ENCODE results near the gene MAP3K10. TPM values are rescaled to one million over a fixed set of nuclear protein-coding genes. Genes with fewer than 3 reads are reported as not detected.

MAP3K10 gene
- total RNA-seq, 2 donors from 2014 or later, result 35.2 to 39.3 TPM

GRCh38 chr19:40223135-40223822, 32.1 kb downstream of the MAP3K10 start:
- no peak overlapping the region for H3K9ac ChIP-seq (ENCODE audit: extremely low read depth, low read length, poor library complexity, severe bottlenecking)
- WGBS, 2 experiments (ENCODE audit: insufficient coverage in 1 of 2, insufficient read length in 1 of 2), result 75 to 92% methylated on average over 26 to 48 of the region's 48 CpGs
- no peak for TF ChIP-seq CTCF (conservative IDR thresholded peaks at IDR 0.05)
- H3K4me3 Mint-ChIP-seq, result no peak overlapping the region
- peaks cover 4% of the 10 kb centered on the region for H3K9me3 Mint-ChIP-seq
- no peaks in the 10 kb centered on the region for H3K4me1 ChIP-seq (ENCODE audit: control insufficient read depth, insufficient read depth, low read length)
- peak; percentile 95 for DNase-seq
- peaks cover 71% of the 10 kb centered on the region for H3K27me3 Mint-ChIP-seq (ENCODE audit: insufficient read depth)
- H3K27ac ChIP-seq (ENCODE audit: low read depth, low read length), result no peak overlapping the region
- no peaks in the 10 kb centered on the region for H3K36me3 ChIP-seq (ENCODE audit: control insufficient read depth, insufficient read depth, low read length)
- no peaks in the 10 kb centered on the region for H3K4me1 Mint-ChIP-seq
- H3K27ac Mint-ChIP-seq, result no peak overlapping the region
- H3K9me3 ChIP-seq (ENCODE audit: control insufficient read depth, low read length), result no peaks in the 10 kb centered on the region
- peaks cover 28% of the 10 kb centered on the region for H3K27me3 ChIP-seq (ENCODE audit: control insufficient read depth, insufficient read depth, low read length, poor library complexity, severe bottlenecking)
- no peaks in the 10 kb centered on the region for H3K36me3 Mint-ChIP-seq (ENCODE audit: low read depth)
- H3K4me3 ChIP-seq (ENCODE audit: low read length), result no peak overlapping the region

GRCh38 chr19:40224342-40225150, 33.3 kb downstream of the MAP3K10 start:
- peaks cover 4% of the 10 kb centered on the region for H3K9me3 Mint-ChIP-seq
- peaks cover 3% of the 10 kb centered on the region for H3K4me1 Mint-ChIP-seq
- TF ChIP-seq CTCF (conservative IDR thresholded peaks at IDR 0.05), result no peak
- Histone ChIP-seq H3K27ac (ENCODE audit: low read depth, low read length) (no peak overlapping the region), H3K4me1 (ENCODE audit: control insufficient read depth, insufficient read depth, low read length) (no peaks in the 10 kb centered on the region), H3K9me3 (ENCODE audit: control insufficient read depth, low read length) (no peaks in the 10 kb centered on the region), H3K9ac (ENCODE audit: extremely low read depth, low read length, poor library complexity, severe bottlenecking) (no peak overlapping the region), H3K4me3 (ENCODE audit: low read length) (no peak overlapping the region), H3K36me3 (ENCODE audit: control insufficient read depth, insufficient read depth, low read length) (no peaks in the 10 kb centered on the region), H3K27me3 (ENCODE audit: control insufficient read depth, insufficient read depth, low read length, poor library complexity, severe bottlenecking) (peaks cover 15% of the 10 kb centered on the region)
- H3K4me3 Mint-ChIP-seq, result no peak overlapping the region
- DNase-seq, result no peak
- H3K27me3 Mint-ChIP-seq (ENCODE audit: insufficient read depth), result peaks cover 60% of the 10 kb centered on the region
- H3K27ac Mint-ChIP-seq, result no peak overlapping the region
- WGBS, 2 experiments (ENCODE audit: insufficient coverage in 1 of 2, insufficient read length in 1 of 2), result 92 to 93% methylated on average over 20 to 32 of the region's 32 CpGs
- no peaks in the 10 kb centered on the region for H3K36me3 Mint-ChIP-seq (ENCODE audit: low read depth)

GRCh38 chr19:40225440-40226305, 34.4 kb downstream of the MAP3K10 start:
- TF ChIP-seq CTCF (conservative IDR thresholded peaks at IDR 0.05), result no peak
- H3K36me3 Mint-ChIP-seq (ENCODE audit: low read depth), result no peaks in the 10 kb centered on the region
- Histone ChIP-seq H3K4me3 (ENCODE audit: low read length) (no peak overlapping the region), H3K9me3 (ENCODE audit: control insufficient read depth, low read length) (no peaks in the 10 kb centered on the region), H3K36me3 (ENCODE audit: control insufficient read depth, insufficient read depth, low read length) (no peaks in the 10 kb centered on the region), H3K27ac (ENCODE audit: low read depth, low read length) (no peak overlapping the region), H3K4me1 (ENCODE audit: control insufficient read depth, insufficient read depth, low read length) (no peaks in the 10 kb centered on the region), H3K9ac (ENCODE audit: extremely low read depth, low read length, poor library complexity, severe bottlenecking) (no peak overlapping the region), H3K27me3 (ENCODE audit: control insufficient read depth, insufficient read depth, low read length, poor library complexity, severe bottlenecking) (peaks cover 5% of the 10 kb centered on the region)
- H3K27ac Mint-ChIP-seq, result no peak overlapping the region
- no peak overlapping the region for H3K4me3 Mint-ChIP-seq
- WGBS, 2 experiments (ENCODE audit: insufficient coverage in 1 of 2, insufficient read length in 1 of 2), result 73 to 79% methylated on average over 13 to 21 of the region's 21 CpGs
- H3K9me3 Mint-ChIP-seq, result peaks cover 4% of the 10 kb centered on the region
- H3K27me3 Mint-ChIP-seq (ENCODE audit: insufficient read depth), result peaks cover 48% of the 10 kb centered on the region
- no peak for DNase-seq
- peaks cover 4% of the 10 kb centered on the region for H3K4me1 Mint-ChIP-seq
